Osteoblast (primary cell): ENCODE results near the gene LRRC73. TPM values are rescaled to one million over a fixed set of nuclear protein-coding genes. Genes with fewer than 3 reads are reported as not detected.
A peak's percentile ranks its signal among the peaks of the same experiment; 100 is the strongest.

Experiments used
- DNase-seq: peaks from one replicate; pipeline ENCODE4 v3.0.0; 2011; ENCODE audit warnings: low spot score, mixed read lengths; ENCODE audit not compliant: insufficient read length; ENCODE audit errors: missing footprints
- H2AFZ ChIP-seq: 2 replicates; pipeline ENCODE4 v1.6.0; 2011; ENCODE audit warnings: mild to moderate bottlenecking, low read length
- H3K27ac ChIP-seq: 2 replicates; pipeline ENCODE4 v1.5.1; 2011; ENCODE audit warnings: mild to moderate bottlenecking, low read depth, low read length, moderate library complexity
- H3K27me3 ChIP-seq: 2 replicates; pipeline ENCODE4 v1.6.0; 2012; ENCODE audit warnings: mild to moderate bottlenecking, control low read depth, inconsistent platforms, low read length, moderate library complexity; ENCODE audit not compliant: insufficient read depth
- H3K36me3 ChIP-seq: 2 replicates; pipeline ENCODE4 v1.5.1; 2011; ENCODE audit warnings: mild to moderate bottlenecking, low read length, control low read depth, moderate library complexity; ENCODE audit not compliant: insufficient read depth
- H3K4me1 ChIP-seq: 2 replicates; pipeline ENCODE4 v1.5.1; 2011; ENCODE audit warnings: mild to moderate bottlenecking, low read length, control low read depth, moderate library complexity; ENCODE audit not compliant: insufficient read depth
- H3K4me2 ChIP-seq: 2 replicates; pipeline ENCODE4 v1.6.0; 2011; ENCODE audit warnings: mild to moderate bottlenecking, low read length; ENCODE audit not compliant: insufficient read depth
- H3K4me3 ChIP-seq: fragments of 200-600 bp; sonication (generic); 3 replicates; pipeline ENCODE4 v1.5.1; 2012; ENCODE audit warnings: mild to moderate bottlenecking, low read length, inconsistent platforms; ENCODE audit not compliant: insufficient read depth
- H3K79me2 ChIP-seq: 2 replicates; pipeline ENCODE4 v1.6.0; 2012; ENCODE audit warnings: mild to moderate bottlenecking, low read length, control low read depth, inconsistent platforms; ENCODE audit not compliant: insufficient read depth
- H3K9me3 ChIP-seq: 2 replicates; pipeline ENCODE4 v1.5.1; 2011; ENCODE audit warnings: low read depth, low read length, control low read depth
- H4K20me1 ChIP-seq: 2 replicates; pipeline ENCODE4 v1.6.0; 2012; ENCODE audit warnings: mild to moderate bottlenecking, low read length, control low read depth; ENCODE audit not compliant: insufficient read depth
- CTCF ChIP-seq: IDR thresholded peaks from 2 replicates; pipeline ENCODE4 v1.5.1; 2011; ENCODE audit warnings: mild to moderate bottlenecking, low read depth, low read length, moderate library complexity; ENCODE audit errors: extremely low read depth
- total RNA-seq: library from RNA; depleted of rRNA; stranded (reverse); fragments of >200 nt; gene quantifications from 2 replicates; pipeline ENCODE4 v1.2.3, GENCODE V29; 2012

Gene LRRC73
- total RNA-seq, 1 donor = 0.36 TPM

- peak overlapping the region; percentile 89 for H3K4me2 ChIP-seq
- H3K36me3 ChIP-seq = peaks cover 63% of the 10 kb centered on the region
- no peaks in the 10 kb centered on the region for H3K27me3 ChIP-seq
- H4K20me1 ChIP-seq = peaks cover 38% of the 10 kb centered on the region
- no peak for TF ChIP-seq CTCF
- H3K9me3 ChIP-seq = no peaks in the 10 kb centered on the region
- H3K4me1 ChIP-seq = peaks cover 19% of the 10 kb centered on the region
- H2AFZ ChIP-seq = peak overlapping the region; percentile 90
- peak overlapping the region; percentile 92 for H3K27ac ChIP-seq
- H3K4me3 ChIP-seq = peak overlapping the region; percentile 99
- DNase-seq = no peak
- H3K79me2 ChIP-seq = peaks cover 73% of the 10 kb centered on the region
Observed at GRCh38 chr6:43516367-43516696, 6.2 kb upstream of the LRRC73 start.

GRCh38 chr6:43515808-43516207 lies 5.7 kb upstream of the LRRC73 start:
- H3K4me3 ChIP-seq = peak overlapping the region; percentile 99
- H3K9me3 ChIP-seq = no peaks in the 10 kb centered on the region
- H3K36me3 ChIP-seq = peaks cover 63% of the 10 kb centered on the region
- no peaks in the 10 kb centered on the region for H3K27me3 ChIP-seq
- DNase-seq = no peak
- peak overlapping the region; percentile 89 for H3K4me2 ChIP-seq
- H4K20me1 ChIP-seq = peaks cover 41% of the 10 kb centered on the region
- TF ChIP-seq CTCF = no peak
- no peak overlapping the region for H2AFZ ChIP-seq
- peaks cover 20% of the 10 kb centered on the region for H3K4me1 ChIP-seq
- H3K27ac ChIP-seq = peak overlapping the region; percentile 92
- peaks cover 73% of the 10 kb centered on the region for H3K79me2 ChIP-seq

GRCh38 chr6:43511824-43512415 lies 1.8 kb upstream of the LRRC73 start:
- no peak for TF ChIP-seq CTCF
- Histone ChIP-seq H3K36me3 (peaks cover 47% of the 10 kb centered on the region), H3K27me3 (no peaks in the 10 kb centered on the region), H3K79me2 (peaks cover 37% of the 10 kb centered on the region), H3K9me3 (no peaks in the 10 kb centered on the region), H3K4me2 (no peak overlapping the region), H3K4me3 (no peak overlapping the region), H2AFZ (no peak overlapping the region), H4K20me1 (peaks cover 33% of the 10 kb centered on the region), H3K4me1 (peaks cover 28% of the 10 kb centered on the region), H3K27ac (no peak overlapping the region)
- no peak for DNase-seq

- Histone ChIP-seq H3K4me1 (peaks cover 24% of the 10 kb centered on the region), H3K4me2 (peak overlapping the region; percentile 86), H3K27ac (peak overlapping the region; percentile 42), H2AFZ (no peak overlapping the region), H3K4me3 (peak overlapping the region; percentile 81), H3K79me2 (peaks cover 27% of the 10 kb centered on the region), H3K27me3 (no peaks in the 10 kb centered on the region), H3K36me3 (peaks cover 50% of the 10 kb centered on the region), H4K20me1 (peaks cover 32% of the 10 kb centered on the region), H3K9me3 (no peaks in the 10 kb centered on the region)
- TF ChIP-seq CTCF = no peak
- no peak for DNase-seq
Observed at GRCh38 chr6:43510827-43511163, 649 bp upstream of the LRRC73 start.
